HCT116 (cell line): ENCODE data around the gene GSTA4. TPM values are rescaled to one million over a fixed set of nuclear protein-coding genes. Genes with fewer than 3 reads are reported as not detected.

Experiments
- ATAC-seq: fragments of 200-7000 bp; cut with Tn5 transposase; 2 replicates; pipeline ENCODE4 v1.9.1; 2020; ENCODE audit warnings: mild to moderate bottlenecking, moderate library complexity
- BruUV-seq: library from RNA; stranded (reverse); fragments of 400-500 nt; replicated peaks from 2 replicates; lab custom pipeline; 2021; lab: Mats Ljungman, UMichigan
- CTCF ChIA-PET: fragments of 300-600 bp; sonication (Branson Sonifier 250); formaldehyde crosslinking; loops from one replicate; lab custom pipeline; 2021; ENCODE audit warnings: antibody characterized with exemption; lab: Charles Lee
- POLR2A ChIA-PET: fragments of 300-600, 350-600 bp; sonication (Branson Sonifier 250); formaldehyde crosslinking; loops from one replicate; lab custom pipeline; 2021; ENCODE audit warnings: antibody characterized with exemption; lab: Charles Lee
- RAD21 ChIA-PET, 2 experiments: fragments of 300-600 bp; sonication (Branson Sonifier 250); formaldehyde crosslinking; loops; one replicate each; lab custom pipeline; 2023; ENCODE audit warnings: low total read pairs in 2 of 2; ENCODE audit not compliant: uncharacterized antibody in 2 of 2, unreplicated experiment in 2 of 2, low non-redundant PET in 1 of 2; lab: Charles Lee
- DNase-seq: peaks from one replicate; pipeline ENCODE4 v3.0.0-alpha.2; 2010; ENCODE audit warnings: low read depth, low spot score
- H2AFZ ChIP-seq: fragments of 200-600 bp; shearing (Covaris generic), sonication (generic); 2 replicates; pipeline ENCODE4 v1.6.1; 2017; ENCODE audit warnings: low read depth, mixed run types, mixed read lengths, antibody characterized with exemption, low read length; ENCODE audit not compliant: poor library complexity, severe bottlenecking
- H3K27ac ChIP-seq: 2 replicates; pipeline ENCODE4 v1.5.1; 2012; ENCODE audit warnings: low read depth, low read length
- H3K27me3 ChIP-seq: fragments of 200-600 bp; sonication (generic); 2 replicates; pipeline ENCODE4 v1.6.1; 2016; ENCODE audit warnings: mixed run types, low read length, mixed read lengths; ENCODE audit not compliant: insufficient read depth
- H3K36me3 ChIP-seq, 2 experiments: fragments of 200-500 bp in 1 of 2; fragments of 200-600 bp in 1 of 2; sonication (Bioruptor generic) in 1 of 2; sonication (generic) in 1 of 2; 2 replicates each; pipeline versions ENCODE4 v1.5.1 to v1.6.1; 2014 to 2016; ENCODE audit warnings: low read length in 2 of 2, inconsistent platforms in 1 of 2, mixed read lengths in 1 of 2, mixed run types in 1 of 2; ENCODE audit not compliant: insufficient read depth in 2 of 2, control insufficient read depth in 1 of 2
- H3K4me1 ChIP-seq, 2 experiments: fragments of 200-600 bp in 1 of 2; sonication (generic) in 1 of 2; 2 replicates each; pipeline versions ENCODE4 v1.5.1 to v1.6.1; 2012 to 2017; ENCODE audit warnings: low read length in 2 of 2, inconsistent platforms in 1 of 2, mild to moderate bottlenecking in 1 of 2, mixed read lengths in 1 of 2, mixed run types in 1 of 2, moderate library complexity in 1 of 2; ENCODE audit not compliant: insufficient read depth in 2 of 2, control insufficient read depth in 1 of 2
- H3K4me2 ChIP-seq: fragments of 200-600 bp; sonication (generic); 2 replicates; pipeline ENCODE4 v1.6.1; 2017; ENCODE audit warnings: mixed run types, low read length, mixed read lengths
- H3K4me3 ChIP-seq, 2 experiments: fragments of 200-600 bp in 1 of 2; sonication (generic) in 1 of 2; replicated peaks in 1 of 2; 2 replicates each; pipeline ENCODE4 v1.5.1; 2011 to 2016; ENCODE audit warnings: low read length in 2 of 2, control low read depth in 1 of 2, low read depth in 1 of 2, mild to moderate bottlenecking in 1 of 2, mixed read lengths in 1 of 2, mixed run types in 1 of 2
- H3K79me2 ChIP-seq: fragments of 200-600 bp; sonication (generic); 2 replicates; pipeline ENCODE4 v1.6.1; 2017; ENCODE audit warnings: mild to moderate bottlenecking, mixed run types, low read length, moderate library complexity, mixed read lengths; ENCODE audit not compliant: insufficient read depth
- H3K9ac ChIP-seq: fragments of 200-600 bp; sonication (generic); 2 replicates; pipeline ENCODE4 v1.6.1; 2016; ENCODE audit warnings: low read length, mixed read lengths
- H3K9me2 ChIP-seq: fragments of 200-600 bp; sonication (generic), shearing (Covaris generic); 2 replicates; pipeline ENCODE4 v1.6.1; 2017; ENCODE audit warnings: mixed run types, mild to moderate bottlenecking, moderate library complexity; ENCODE audit not compliant: insufficient read depth
- H3K9me3 ChIP-seq, 2 experiments: fragments of 200-500 bp in 1 of 2; fragments of 200-600 bp in 1 of 2; sonication (Bioruptor generic) in 1 of 2; sonication (generic) in 1 of 2; 2 replicates each; pipeline ENCODE4 v1.6.1; 2014 to 2017; ENCODE audit warnings: low read length in 2 of 2, mixed read lengths in 2 of 2, inconsistent platforms in 1 of 2, low read depth in 1 of 2, mild to moderate bottlenecking in 1 of 2, mixed run types in 1 of 2, moderate library complexity in 1 of 2; ENCODE audit not compliant: control insufficient read depth in 1 of 2, insufficient read depth in 1 of 2
- H4K20me1 ChIP-seq: fragments of 200-600 bp; sonication (generic), shearing (Covaris generic); 2 replicates; pipeline ENCODE4 v1.6.1; 2017; ENCODE audit warnings: mixed run types, mild to moderate bottlenecking, moderate library complexity; ENCODE audit not compliant: insufficient read depth
- CEBPB ChIP-seq: IDR thresholded peaks from 2 replicates; pipeline ENCODE4 v1.6.1; 2012; ENCODE audit warnings: low read depth
- EGR1 ChIP-seq: IDR thresholded peaks from 2 replicates; pipeline ENCODE4 v1.6.1; 2012; ENCODE audit warnings: low read depth
- EZH2phosphoT487 ChIP-seq: fragments of 200-600 bp; IDR thresholded peaks from 2 replicates; pipeline ENCODE4 v1.6.1; 2018; ENCODE audit warnings: antibody characterized with exemption, borderline replicate concordance
- FOSL1 ChIP-seq: IDR thresholded peaks from 2 replicates; pipeline ENCODE4 v1.6.1; 2012; ENCODE audit warnings: low read depth
- JUND ChIP-seq: IDR thresholded peaks from 2 replicates; pipeline ENCODE4 v1.6.1; 2012
- POLR2AphosphoS5 ChIP-seq: IDR thresholded peaks from 2 replicates; pipeline ENCODE4 v1.6.1; 2011; ENCODE audit warnings: mild to moderate bottlenecking, low read depth, low read length, moderate library complexity
- SP1 ChIP-seq: IDR thresholded peaks from 2 replicates; pipeline ENCODE4 v1.6.1; 2012; ENCODE audit warnings: low read depth
- TCF7L2 ChIP-seq: IDR thresholded peaks from 2 replicates; pipeline ENCODE4 v1.7.0; 2011; ENCODE audit warnings: borderline replicate concordance, inconsistent platforms; ENCODE audit not compliant: insufficient read depth, insufficient read length; ENCODE audit errors: extremely low read depth
- ZFX ChIP-seq: fragments of 450-650 bp; IDR thresholded peaks from 2 replicates; pipeline ENCODE4 v1.6.1; 2017
- intact Hi-C: fragments of 100-400 bp; cut with micrococcal nuclease; formaldehyde crosslinking; loops from 2 replicates; pipeline ENCODE4 v1.10.0; 2022
- total RNA-seq: library from RNA; stranded (reverse); gene quantifications from one replicate; pipeline ENCODE4 v1.2.1, GENCODE V29; 2021; ENCODE audit not compliant: unreplicated experiment
- TF ChIP-seq, protein P1 (sequence below): IDR thresholded peaks from 2 replicates; pipeline ENCODE4 v1.6.1; 2012
- TF ChIP-seq, protein P2 (sequence below): IDR thresholded peaks from 2 replicates; pipeline ENCODE4 v1.6.1; 2012; ENCODE audit warnings: low read depth
- TF ChIP-seq, protein P3 (sequence below): IDR thresholded peaks from 2 replicates; pipeline ENCODE4 v1.6.1; 2012

Gene GSTA4
- total RNA-seq, 1 experiment from 2014 or later, result 2.2 TPM

DNA sequence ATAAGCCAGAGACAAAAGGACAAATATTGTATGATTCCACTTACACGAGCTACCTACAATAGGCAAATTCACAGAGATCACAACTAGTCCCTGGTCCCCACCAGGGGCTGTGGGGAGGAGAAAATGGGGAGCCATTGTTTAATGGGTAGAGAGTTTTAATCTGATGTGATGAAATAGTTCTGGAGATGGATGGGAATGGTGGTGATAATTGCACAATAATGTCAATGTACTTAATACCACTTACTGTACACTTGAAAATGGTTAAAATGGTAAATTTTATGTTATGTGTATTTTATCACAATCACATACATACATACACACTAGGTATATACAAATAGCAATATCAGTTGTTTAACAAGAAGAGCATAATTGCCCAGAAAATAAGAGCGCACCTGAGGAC lies 61.3 kb downstream of the GSTA4 start (continued):
- no peak for TF ChIP-seq TCF7L2
- TF ChIP-seq, protein P1, sequence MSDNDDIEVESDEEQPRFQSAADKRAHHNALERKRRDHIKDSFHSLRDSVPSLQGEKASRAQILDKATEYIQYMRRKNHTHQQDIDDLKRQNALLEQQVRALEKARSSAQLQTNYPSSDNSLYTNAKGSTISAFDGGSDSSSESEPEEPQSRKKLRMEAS, result no peak
- TF ChIP-seq, all 23 proteins: peak for 0

DNA sequence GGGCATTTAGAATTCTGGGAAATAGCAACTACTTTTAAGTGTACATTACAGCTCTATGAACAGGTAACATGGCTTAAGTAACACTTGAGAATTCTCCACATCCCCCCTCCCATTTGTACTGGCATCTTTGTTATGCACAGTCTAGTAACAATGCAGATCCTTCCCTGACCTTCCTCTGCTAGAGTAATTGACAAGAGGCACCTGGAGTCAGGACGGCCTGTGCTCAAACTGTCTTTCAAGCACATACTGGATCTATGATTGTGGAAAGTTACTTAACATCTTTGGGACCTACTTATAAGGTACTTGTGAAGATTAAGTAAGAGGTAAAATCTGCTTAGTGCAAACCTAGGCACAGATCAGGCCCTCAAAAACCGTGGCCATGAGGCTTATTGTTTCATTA lies 63.7 kb downstream of the GSTA4 start:
- ATAC-seq (no peak), DNase-seq (no peak)
- Histone ChIP-seq H3K9me3 (no peaks in the 10 kb centered on the region), H4K20me1 (no peaks in the 10 kb centered on the region), H3K79me2 (no peaks in the 10 kb centered on the region), H3K9ac (no peak overlapping the region), H3K4me1 (peaks cover 0 to 19% of the 10 kb centered on the region in 2 experiments; a peak in 2 of 4 replicates), H3K4me2 (no peak overlapping the region), H3K9me2 (no peaks in the 10 kb centered on the region), H2AFZ (no peak overlapping the region), H3K27me3 (no peaks in the 10 kb centered on the region), H3K36me3 (no peaks in the 10 kb centered on the region), H3K4me3 (no peak overlapping the region), H3K27ac (no peak overlapping the region)
- intact Hi-C loops, result no loop called here
- no TSS peak for BruUV-seq
- ChIA-PET RAD21 (no interaction called here), POLR2A (no interaction called here), CTCF (no interaction called here)
- TF ChIP-seq CEBPB (no peak), SP1 (no peak), FOSL1 (no peak), JUND (no peak), ZFX (no peak), POLR2AphosphoS5 (no peak), EZH2phosphoT487 (no peak), EGR1 (no peak)
- TF ChIP-seq, protein P1, result no peak
- TF ChIP-seq, protein P2, sequence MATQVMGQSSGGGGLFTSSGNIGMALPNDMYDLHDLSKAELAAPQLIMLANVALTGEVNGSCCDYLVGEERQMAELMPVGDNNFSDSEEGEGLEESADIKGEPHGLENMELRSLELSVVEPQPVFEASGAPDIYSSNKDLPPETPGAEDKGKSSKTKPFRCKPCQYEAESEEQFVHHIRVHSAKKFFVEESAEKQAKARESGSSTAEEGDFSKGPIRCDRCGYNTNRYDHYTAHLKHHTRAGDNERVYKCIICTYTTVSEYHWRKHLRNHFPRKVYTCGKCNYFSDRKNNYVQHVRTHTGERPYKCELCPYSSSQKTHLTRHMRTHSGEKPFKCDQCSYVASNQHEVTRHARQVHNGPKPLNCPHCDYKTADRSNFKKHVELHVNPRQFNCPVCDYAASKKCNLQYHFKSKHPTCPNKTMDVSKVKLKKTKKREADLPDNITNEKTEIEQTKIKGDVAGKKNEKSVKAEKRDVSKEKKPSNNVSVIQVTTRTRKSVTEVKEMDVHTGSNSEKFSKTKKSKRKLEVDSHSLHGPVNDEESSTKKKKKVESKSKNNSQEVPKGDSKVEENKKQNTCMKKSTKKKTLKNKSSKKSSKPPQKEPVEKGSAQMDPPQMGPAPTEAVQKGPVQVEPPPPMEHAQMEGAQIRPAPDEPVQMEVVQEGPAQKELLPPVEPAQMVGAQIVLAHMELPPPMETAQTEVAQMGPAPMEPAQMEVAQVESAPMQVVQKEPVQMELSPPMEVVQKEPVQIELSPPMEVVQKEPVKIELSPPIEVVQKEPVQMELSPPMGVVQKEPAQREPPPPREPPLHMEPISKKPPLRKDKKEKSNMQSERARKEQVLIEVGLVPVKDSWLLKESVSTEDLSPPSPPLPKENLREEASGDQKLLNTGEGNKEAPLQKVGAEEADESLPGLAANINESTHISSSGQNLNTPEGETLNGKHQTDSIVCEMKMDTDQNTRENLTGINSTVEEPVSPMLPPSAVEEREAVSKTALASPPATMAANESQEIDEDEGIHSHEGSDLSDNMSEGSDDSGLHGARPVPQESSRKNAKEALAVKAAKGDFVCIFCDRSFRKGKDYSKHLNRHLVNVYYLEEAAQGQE, result no peak
- TF ChIP-seq, protein P3, sequence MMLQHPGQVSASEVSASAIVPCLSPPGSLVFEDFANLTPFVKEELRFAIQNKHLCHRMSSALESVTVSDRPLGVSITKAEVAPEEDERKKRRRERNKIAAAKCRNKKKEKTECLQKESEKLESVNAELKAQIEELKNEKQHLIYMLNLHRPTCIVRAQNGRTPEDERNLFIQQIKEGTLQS, result no peak
